Measurements from ENCODE around the gene CERS6. TPM values are rescaled to one million over a fixed set of nuclear protein-coding genes. Genes with fewer than 3 reads are reported as not detected.

The CERS6 gene
- total RNA-seq, 1 experiment from 2014 or later = 14.0 TPM

DNA sequence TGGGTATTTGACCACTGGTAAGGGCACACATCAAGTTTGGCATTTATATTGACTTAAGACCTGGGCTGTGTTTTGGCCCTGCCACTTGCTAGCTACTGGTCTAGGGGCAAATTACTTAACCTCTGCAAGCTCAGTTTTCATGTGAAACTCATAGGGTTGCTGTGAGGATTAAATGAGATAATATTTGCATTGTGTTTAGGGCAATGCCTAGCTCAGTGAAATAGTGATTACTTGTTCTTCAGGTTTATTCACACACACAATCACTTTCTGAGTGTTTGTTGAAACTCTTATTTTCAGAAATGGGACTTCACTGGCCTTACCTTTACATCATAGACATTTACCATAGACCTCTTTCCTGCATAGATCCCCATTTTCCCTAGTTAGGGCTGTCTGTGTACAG lies 12.3 kb downstream of the CERS6 start:
- no peak overlapping the region for H3K4me3 ChIP-seq (ENCODE audit: insufficient read depth, low read depth, low read length)
- no peaks in the 10 kb centered on the region for H3K36me3 ChIP-seq (replicated peaks; ENCODE audit: control insufficient read depth, insufficient read depth, low read length)
- no peaks in the 10 kb centered on the region; the same call in 1 of the 2 replicates for H3K27me3 ChIP-seq (ENCODE audit: control insufficient read depth, insufficient read depth, low read length)
- no peak for DNase-seq

DNA sequence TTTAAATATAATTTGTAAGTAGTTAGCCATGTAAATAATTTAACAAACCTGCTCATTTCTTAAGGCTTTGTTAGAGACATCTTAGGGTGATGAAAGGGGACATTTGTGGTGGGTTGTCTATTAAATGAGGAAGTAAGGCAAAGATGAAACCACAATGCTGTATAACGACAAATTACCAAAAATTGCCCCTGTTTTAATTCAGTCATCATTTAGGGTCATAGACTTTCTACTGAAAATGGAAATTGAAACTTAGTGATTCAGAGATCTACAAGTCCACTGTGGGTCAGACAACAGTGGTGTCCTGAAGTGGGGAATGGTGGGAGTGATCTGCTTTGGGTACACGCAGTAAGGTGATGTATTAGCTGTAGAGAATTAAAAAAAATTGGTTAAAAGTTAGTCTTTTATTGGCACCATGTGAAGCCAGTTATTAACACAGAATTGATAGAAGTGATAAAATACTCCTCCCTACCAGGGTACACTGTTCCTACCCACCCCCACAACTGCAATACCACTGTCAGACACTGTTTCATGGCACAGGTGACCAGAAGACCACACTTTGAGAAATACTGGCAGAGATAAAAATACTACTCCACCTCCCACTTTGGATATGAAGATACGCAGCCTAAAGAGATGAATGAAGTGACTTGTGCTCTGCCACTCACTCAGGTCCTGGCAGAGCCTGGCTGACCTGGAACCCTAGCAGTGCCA lies 13.4 kb downstream of the CERS6 start:
- no peak overlapping the region for H3K4me3 ChIP-seq (ENCODE audit: insufficient read depth, low read depth, low read length)
- DNase-seq = no peak
- no peaks in the 10 kb centered on the region for H3K36me3 ChIP-seq (replicated peaks; ENCODE audit: control insufficient read depth, insufficient read depth, low read length)
- H3K27me3 ChIP-seq (ENCODE audit: control insufficient read depth, insufficient read depth, low read length) = no peaks in the 10 kb centered on the region; the same call in 1 of the 2 replicates

DNA sequence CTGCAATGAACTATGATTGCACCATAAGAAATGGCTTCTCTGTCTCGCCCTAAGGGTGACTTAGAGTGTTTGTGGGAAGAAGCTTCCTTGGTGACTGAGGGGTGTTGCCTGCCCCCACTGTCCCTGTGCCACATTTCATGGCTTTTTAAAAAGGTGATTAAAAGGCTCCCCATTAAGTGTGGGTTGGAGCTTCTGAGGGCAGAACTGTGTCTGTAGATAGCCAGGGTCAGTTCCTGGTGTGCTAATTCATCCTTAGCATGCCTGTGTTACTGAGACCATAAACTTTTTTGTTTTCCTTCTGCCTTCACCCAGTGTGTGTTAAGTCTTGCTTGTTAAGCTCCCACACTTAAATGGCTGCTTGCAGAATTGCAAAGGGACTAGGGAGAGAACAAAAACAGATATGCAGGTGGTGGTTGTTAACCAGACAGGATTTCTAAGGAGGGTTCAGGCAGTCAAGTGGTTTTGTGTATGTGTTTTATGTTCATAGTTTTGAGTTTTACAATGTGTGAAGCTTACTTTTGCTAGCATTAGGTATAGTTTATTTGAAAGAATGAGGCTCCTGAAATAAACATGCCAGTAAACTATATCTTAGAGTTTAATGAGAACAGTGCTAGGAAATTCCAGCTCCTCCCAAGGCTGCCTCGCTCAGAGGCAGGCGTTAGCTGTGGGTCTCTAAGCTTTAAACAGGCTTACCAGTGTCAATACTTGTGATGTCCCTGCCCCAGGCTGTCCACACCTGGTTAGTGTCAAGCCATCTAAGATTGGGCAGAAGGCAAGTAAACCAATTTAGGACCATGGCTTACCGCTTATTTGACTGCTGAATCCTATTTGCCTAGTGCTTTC lies 14.5 kb downstream of the CERS6 start:
- Histone ChIP-seq H3K4me3 (ENCODE audit: insufficient read depth, low read depth, low read length) (no peak overlapping the region), H3K27me3 (ENCODE audit: control insufficient read depth, insufficient read depth, low read length) (no peaks in the 10 kb centered on the region; the same call in 1 of the 2 replicates), H3K36me3 (replicated peaks; ENCODE audit: control insufficient read depth, insufficient read depth, low read length) (no peaks in the 10 kb centered on the region)
- DNase-seq = no peak

DNA sequence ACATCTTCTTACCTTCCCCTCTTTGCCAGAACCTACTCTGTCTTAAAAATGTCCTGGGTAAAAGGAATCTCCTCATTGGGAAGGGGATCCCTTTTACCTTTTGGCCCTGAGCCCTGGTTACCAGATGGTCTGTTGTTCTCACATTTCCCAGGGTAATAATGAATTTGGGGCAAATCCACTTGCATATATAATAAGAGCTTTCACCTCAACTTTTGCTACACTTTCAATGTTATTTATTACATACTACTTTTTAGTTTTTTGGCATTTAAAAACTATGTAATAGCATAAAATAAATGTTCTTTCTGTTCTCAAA lies 15.0 kb downstream of the CERS6 start:
- no peak for DNase-seq
- no peaks in the 10 kb centered on the region for H3K36me3 ChIP-seq (replicated peaks; ENCODE audit: control insufficient read depth, insufficient read depth, low read length)
- H3K27me3 ChIP-seq (ENCODE audit: control insufficient read depth, insufficient read depth, low read length) = no peaks in the 10 kb centered on the region; the same call in 1 of the 2 replicates
- H3K4me3 ChIP-seq (ENCODE audit: insufficient read depth, low read depth, low read length) = no peak overlapping the region

DNA sequence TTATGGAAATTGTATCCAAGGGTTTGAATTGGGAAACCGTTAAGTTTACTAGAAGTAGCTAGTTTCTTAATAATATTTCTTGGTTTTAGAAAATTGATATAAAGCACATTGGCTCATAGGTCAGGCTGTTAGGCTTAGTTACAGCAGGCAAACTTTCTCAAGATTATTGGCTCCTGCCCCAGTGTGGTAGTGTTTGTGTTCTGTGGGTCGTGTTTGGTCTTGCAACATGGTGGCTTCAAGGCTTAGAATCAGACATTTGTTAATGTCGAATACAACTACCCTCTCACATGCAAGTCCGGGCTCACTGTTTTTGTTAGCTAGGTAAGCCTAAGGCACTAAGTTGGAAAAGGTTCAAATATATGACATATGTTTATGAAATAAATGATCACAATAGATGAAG lies 19.6 kb downstream of the CERS6 start:
- Histone ChIP-seq H3K36me3 (replicated peaks; ENCODE audit: control insufficient read depth, insufficient read depth, low read length) (no peaks in the 10 kb centered on the region), H3K4me3 (ENCODE audit: insufficient read depth, low read depth, low read length) (no peak overlapping the region), H3K27me3 (ENCODE audit: control insufficient read depth, insufficient read depth, low read length) (no peaks in the 10 kb centered on the region; the same call in 1 of the 2 replicates)
- no peak for DNase-seq

DNA sequence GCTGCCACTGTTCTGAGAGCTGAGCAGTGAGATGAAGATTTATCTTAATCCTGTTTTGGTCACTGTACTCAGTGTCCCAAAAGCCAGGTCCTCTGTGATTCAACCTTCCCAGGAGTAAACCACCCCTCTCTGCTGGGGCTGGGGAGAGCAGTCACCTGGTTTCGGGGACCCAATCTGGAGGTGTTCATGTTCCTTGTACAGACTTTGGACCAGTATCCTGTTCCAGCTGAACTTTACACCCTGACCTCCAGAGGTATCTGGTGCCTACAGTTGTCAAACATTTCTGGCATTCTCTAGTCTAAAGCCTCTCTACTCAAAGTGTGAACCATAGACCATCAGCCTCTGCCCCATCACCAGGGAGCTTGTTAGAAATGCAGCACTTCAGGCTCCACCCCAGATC lies 22.1 kb downstream of the CERS6 start:
- Histone ChIP-seq H3K4me3 (ENCODE audit: insufficient read depth, low read depth, low read length) (no peak overlapping the region), H3K27me3 (ENCODE audit: control insufficient read depth, insufficient read depth, low read length) (no peaks in the 10 kb centered on the region), H3K36me3 (replicated peaks; ENCODE audit: control insufficient read depth, insufficient read depth, low read length) (no peaks in the 10 kb centered on the region)
- no peak for DNase-seq

DNA sequence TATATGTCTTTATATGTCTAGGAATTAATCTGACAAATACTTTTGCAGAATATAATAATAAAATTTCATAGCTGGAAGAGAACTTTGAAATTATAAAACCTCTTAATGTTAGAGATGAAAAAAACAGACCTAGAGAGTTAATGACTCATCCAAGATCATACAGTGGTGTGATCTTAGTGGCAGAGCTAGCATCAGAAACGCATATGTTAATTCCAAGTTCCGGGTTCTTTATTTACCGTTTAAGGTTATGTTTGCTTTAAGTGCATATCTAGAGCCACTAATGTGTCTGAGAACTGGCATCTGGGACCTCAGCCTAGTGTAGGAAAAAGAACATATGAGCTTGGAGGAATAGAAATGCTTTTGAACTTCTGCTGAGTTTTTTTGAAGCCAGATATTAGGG lies 24.3 kb downstream of the CERS6 start:
- no peak overlapping the region for H3K4me3 ChIP-seq (ENCODE audit: insufficient read depth, low read depth, low read length)
- H3K27me3 ChIP-seq (ENCODE audit: control insufficient read depth, insufficient read depth, low read length) = no peaks in the 10 kb centered on the region
- H3K36me3 ChIP-seq (replicated peaks; ENCODE audit: control insufficient read depth, insufficient read depth, low read length) = no peaks in the 10 kb centered on the region
- DNase-seq = no peak

DNA sequence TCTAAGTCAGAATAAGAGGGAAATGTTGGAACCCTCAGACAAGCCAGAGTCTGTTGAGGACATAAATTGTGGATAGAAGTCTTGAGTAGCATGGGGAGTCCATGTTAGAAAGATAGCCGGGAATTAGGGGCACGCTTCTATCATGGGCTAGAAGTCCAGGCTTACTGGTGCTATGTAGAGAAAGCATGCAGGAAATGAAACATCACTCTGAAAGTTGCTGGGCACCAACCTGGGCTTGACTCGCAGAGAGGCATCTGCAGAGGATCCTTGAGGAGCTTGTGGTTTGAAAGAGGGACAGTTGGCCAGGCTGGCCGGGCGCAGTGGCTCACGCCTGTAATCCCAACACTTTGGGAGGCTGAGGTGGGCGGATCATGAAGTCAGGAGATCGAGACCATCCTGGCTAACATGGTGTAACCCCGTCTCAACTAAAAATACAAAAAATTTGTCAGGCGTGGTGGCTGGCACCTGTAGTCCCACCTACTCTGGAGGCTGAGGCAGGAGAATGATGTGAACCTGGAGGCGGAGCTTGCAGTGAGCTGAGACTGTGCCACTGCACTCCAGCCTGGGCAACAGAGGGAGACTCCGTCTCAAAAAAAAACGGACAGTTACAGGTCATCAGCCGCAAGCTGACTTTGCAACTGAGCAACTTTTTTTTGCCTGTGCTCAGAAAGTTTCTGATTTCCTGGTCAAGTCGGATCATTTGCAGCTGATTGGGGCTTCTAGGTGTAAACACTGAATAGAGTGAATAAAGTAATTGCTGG lies 24.9 kb downstream of the CERS6 start:
- no peaks in the 10 kb centered on the region for H3K36me3 ChIP-seq (replicated peaks; ENCODE audit: control insufficient read depth, insufficient read depth, low read length)
- DNase-seq = no peak
- no peaks in the 10 kb centered on the region for H3K27me3 ChIP-seq (ENCODE audit: control insufficient read depth, insufficient read depth, low read length)
- H3K4me3 ChIP-seq (ENCODE audit: insufficient read depth, low read depth, low read length) = no peak overlapping the region

DNA sequence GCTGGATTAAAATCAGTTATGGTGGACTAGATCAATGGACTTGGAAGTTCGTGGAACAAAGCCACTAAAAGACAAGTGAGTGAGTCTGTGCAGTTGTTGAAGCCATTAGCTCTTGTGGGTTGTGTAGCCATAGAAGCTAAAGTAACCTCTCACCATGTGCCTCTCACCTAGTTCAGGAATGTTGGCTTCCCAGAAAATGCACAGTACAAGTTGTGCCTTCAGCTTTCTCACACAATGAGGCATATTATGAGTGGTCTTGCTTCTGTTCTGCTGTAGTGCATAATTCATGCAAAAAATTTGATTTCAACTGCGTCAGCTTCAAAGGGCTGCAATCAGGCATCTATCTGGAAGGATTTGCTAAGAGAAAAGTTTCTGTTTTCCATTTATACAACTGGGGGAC lies 26.2 kb downstream of the CERS6 start:
- DNase-seq = no peak

DNA sequence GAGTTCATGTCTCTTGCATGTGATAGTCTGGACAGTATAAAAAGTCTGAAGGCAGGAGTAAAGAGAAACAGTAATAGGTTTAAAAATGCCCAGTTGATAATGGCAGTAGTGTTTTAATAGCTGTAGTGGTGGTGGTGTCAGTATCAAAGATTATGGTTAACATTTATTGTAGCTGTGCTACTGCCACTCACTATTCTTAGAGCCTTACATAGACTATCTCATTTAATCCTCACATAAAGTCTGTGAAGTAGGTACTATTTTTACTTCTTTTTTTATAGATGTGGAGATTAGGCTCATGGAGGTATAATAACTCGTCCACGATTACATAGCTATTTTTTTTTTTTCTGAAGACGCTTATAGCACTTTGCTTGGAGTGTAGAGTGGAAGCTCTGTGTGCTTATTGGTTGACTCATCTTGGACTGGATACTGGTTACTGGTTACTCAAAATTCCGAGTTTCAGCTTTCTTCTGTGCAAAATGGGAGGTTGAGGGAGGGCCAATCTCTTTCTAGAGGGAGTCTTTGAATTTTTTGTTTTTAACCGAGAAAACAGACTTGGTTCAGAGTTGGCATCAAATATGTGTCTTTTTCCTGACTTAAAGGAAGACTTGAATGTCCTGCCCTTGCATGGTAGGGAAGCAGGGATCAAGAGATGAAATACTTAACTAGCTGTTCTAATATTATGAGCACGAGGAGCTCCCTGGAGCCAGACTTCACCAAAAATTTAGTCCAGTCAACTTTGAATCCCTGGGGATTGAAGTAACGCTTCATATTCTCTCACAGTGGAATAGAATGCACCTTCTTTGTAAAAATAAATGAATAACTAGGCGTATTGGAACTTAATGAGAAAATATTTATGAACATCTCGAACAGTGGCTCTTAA lies 27.1 kb downstream of the CERS6 start:
- no peaks in the 10 kb centered on the region for H3K36me3 ChIP-seq (replicated peaks; ENCODE audit: control insufficient read depth, insufficient read depth, low read length)
- DNase-seq = no peak
- H3K27me3 ChIP-seq (ENCODE audit: control insufficient read depth, insufficient read depth, low read length) = no peaks in the 10 kb centered on the region
- no peak overlapping the region for H3K4me3 ChIP-seq (ENCODE audit: insufficient read depth, low read depth, low read length)

More for the DNA sequence above, 26.2 kb downstream of the CERS6 start:
- Histone ChIP-seq H3K36me3 (replicated peaks; ENCODE audit: control insufficient read depth, insufficient read depth, low read length) (no peaks in the 10 kb centered on the region), H3K4me3 (ENCODE audit: insufficient read depth, low read depth, low read length) (no peak overlapping the region), H3K27me3 (ENCODE audit: control insufficient read depth, insufficient read depth, low read length) (no peaks in the 10 kb centered on the region)

DNA sequence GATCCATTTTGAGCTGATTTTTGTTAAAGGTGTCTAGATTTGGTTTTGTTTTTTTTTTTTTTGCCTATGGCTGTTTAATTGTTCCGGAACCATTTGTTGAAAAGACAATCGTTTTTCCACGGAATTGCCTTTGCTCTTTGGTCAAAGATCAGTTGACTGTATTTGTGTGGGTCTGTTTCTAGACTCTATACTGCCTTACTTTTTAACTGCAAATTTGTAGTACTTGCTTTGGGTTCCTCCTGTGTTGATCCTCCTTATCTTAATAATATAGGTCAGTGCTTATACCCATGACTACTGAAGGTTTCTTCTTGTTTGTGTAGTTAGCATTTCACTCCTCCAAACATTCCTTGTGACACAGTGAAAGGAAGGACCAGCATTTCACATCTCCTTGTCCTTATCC lies 30.4 kb downstream of the CERS6 start:
- H3K36me3 ChIP-seq (replicated peaks; ENCODE audit: control insufficient read depth, insufficient read depth, low read length) = no peaks in the 10 kb centered on the region
- H3K4me3 ChIP-seq (ENCODE audit: insufficient read depth, low read depth, low read length) = no peak overlapping the region
- no peak for DNase-seq
- no peaks in the 10 kb centered on the region for H3K27me3 ChIP-seq (ENCODE audit: control insufficient read depth, insufficient read depth, low read length)

DNA sequence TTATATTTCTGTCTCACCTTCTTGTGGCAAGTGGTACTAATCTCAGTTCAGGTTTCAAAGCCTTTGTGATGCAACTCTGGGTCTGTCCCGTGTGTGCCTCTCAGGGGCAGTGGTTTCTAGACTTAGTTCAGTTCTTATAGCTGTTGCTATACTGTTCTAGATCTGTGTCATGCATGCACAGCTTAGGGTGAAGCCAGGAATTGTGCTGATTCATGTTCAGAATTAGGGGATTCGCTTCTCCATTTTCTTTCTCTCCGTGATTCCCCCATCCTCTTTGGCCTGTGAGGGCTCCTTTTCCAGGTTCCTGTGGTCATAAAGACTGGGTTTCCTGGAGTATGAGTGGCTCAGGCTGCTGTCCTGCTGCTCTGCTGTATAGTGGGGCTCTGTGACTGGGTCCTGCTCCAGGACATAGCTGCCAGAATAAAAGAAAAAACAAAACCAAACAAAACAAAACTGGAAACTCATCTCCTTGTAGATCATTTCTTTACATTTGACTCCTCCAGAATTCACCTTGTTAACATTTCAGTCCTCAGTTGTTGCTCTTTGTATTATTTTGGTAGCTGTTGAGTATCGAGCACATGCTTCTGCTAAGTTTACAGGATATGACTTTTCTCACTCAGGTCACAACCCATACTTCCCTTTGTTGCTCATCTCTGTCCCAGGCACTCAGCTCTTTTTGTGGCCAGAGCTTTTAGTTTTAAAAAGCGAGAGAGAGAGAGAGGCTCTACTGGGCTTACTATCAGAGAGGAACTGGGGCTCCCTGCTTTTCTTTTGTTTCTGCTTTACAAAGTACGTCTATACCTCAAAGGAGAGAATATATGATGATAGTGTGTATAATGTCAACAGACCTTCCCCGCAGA lies 34.2 kb downstream of the CERS6 start:
- no peak overlapping the region for H3K4me3 ChIP-seq (ENCODE audit: insufficient read depth, low read depth, low read length)
- H3K36me3 ChIP-seq (replicated peaks; ENCODE audit: control insufficient read depth, insufficient read depth, low read length) = no peaks in the 10 kb centered on the region
- DNase-seq = no peak
- no peaks in the 10 kb centered on the region for H3K27me3 ChIP-seq (ENCODE audit: control insufficient read depth, insufficient read depth, low read length)

DNA sequence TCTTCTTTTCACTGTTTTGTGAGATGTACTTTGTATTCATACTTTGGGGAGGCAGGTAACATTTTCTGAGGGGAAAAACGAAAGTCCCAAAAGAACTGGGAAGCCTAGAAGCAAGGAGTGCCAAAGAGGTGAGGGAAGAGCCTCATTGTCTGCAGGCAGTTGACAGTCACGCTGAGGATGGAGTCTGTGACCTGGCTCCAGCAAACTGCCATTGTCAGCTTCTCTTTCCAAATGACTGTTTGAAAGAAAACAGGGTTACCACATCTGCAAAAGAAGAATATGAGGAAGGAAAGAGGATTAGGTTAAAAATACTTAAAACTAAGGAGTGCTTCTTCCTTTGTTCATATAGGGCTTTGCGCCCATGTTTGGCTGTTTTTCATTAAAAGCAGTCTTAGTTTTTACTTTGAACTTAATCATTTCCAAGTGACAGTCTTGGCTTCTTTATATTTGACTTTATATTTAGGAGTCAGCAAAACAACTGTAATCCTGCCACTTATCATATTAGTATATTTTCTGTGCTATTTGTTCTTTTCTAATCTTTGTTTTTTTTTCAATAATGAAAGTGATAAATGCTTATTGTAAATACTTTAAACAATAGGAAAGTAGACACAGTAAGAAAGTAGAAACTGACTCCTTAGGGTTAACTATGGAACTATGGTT lies 35.0 kb downstream of the CERS6 start:
- no peaks in the 10 kb centered on the region for H3K27me3 ChIP-seq (ENCODE audit: control insufficient read depth, insufficient read depth, low read length)
- no peak overlapping the region for H3K4me3 ChIP-seq (ENCODE audit: insufficient read depth, low read depth, low read length)

More for the DNA sequence above, 35.0 kb downstream of the CERS6 start:
- DNase-seq = no peak
- no peaks in the 10 kb centered on the region for H3K36me3 ChIP-seq (replicated peaks; ENCODE audit: control insufficient read depth, insufficient read depth, low read length)

Data from H7 (cell line).